Ishikawa (cell line): Measurements from ENCODE around the gene MAP3K19.

Source experiments
- CEBPB ChIP-seq: IDR thresholded peaks from 2 replicates; pipeline ENCODE4 v1.6.1; 2012
- CREB1 ChIP-seq: IDR thresholded peaks from 2 replicates; pipeline ENCODE4 v1.6.1; 2012; ENCODE audit warnings: low read depth
- EGR1 ChIP-seq: IDR thresholded peaks from 2 replicates; pipeline ENCODE4 v1.6.1; 2012
- EP300 ChIP-seq: IDR thresholded peaks from 2 replicates; pipeline ENCODE4 v1.6.1; 2012; ENCODE audit warnings: borderline replicate concordance
- FOXM1 ChIP-seq: IDR thresholded peaks from 2 replicates; pipeline ENCODE4 v1.6.1; 2012; ENCODE audit warnings: low read depth, borderline replicate concordance
- NFIC ChIP-seq: IDR thresholded peaks from 2 replicates; pipeline ENCODE4 v1.6.1; 2012
- RAD21 ChIP-seq: IDR thresholded peaks from 2 replicates; pipeline ENCODE4 v1.6.1; 2012; ENCODE audit warnings: low read depth
- TAF1 ChIP-seq: IDR thresholded peaks from 2 replicates; pipeline ENCODE4 v1.6.1; 2012; ENCODE audit warnings: low read depth, mild to moderate bottlenecking
- TCF12 ChIP-seq: IDR thresholded peaks from 2 replicates; pipeline ENCODE4 v1.6.1; 2012; ENCODE audit warnings: low read depth
- TEAD4 ChIP-seq: IDR thresholded peaks from 2 replicates; pipeline ENCODE4 v1.6.1; 2012
- USF1 ChIP-seq: IDR thresholded peaks from 2 replicates; pipeline ENCODE4 v1.6.1; 2012
- YY1 ChIP-seq: IDR thresholded peaks from 2 replicates; pipeline ENCODE4 v1.6.1; 2012; ENCODE audit warnings: low read depth
- ZBTB7A ChIP-seq: IDR thresholded peaks from 2 replicates; pipeline ENCODE4 v1.6.1; 2012; ENCODE audit warnings: low read depth
- TF ChIP-seq, protein P1 (sequence below): IDR thresholded peaks from 2 replicates; pipeline ENCODE4 v1.6.1; 2012; ENCODE audit warnings: low read depth, mild to moderate bottlenecking
- TF ChIP-seq, protein P2 (sequence below): IDR thresholded peaks from 2 replicates; pipeline ENCODE4 v1.6.1; 2012

MAP3K19 gene

GRCh38 chr2:134952608-134953007 lies 94.6 kb downstream of the MAP3K19 start:
- TF ChIP-seq, protein P1, sequence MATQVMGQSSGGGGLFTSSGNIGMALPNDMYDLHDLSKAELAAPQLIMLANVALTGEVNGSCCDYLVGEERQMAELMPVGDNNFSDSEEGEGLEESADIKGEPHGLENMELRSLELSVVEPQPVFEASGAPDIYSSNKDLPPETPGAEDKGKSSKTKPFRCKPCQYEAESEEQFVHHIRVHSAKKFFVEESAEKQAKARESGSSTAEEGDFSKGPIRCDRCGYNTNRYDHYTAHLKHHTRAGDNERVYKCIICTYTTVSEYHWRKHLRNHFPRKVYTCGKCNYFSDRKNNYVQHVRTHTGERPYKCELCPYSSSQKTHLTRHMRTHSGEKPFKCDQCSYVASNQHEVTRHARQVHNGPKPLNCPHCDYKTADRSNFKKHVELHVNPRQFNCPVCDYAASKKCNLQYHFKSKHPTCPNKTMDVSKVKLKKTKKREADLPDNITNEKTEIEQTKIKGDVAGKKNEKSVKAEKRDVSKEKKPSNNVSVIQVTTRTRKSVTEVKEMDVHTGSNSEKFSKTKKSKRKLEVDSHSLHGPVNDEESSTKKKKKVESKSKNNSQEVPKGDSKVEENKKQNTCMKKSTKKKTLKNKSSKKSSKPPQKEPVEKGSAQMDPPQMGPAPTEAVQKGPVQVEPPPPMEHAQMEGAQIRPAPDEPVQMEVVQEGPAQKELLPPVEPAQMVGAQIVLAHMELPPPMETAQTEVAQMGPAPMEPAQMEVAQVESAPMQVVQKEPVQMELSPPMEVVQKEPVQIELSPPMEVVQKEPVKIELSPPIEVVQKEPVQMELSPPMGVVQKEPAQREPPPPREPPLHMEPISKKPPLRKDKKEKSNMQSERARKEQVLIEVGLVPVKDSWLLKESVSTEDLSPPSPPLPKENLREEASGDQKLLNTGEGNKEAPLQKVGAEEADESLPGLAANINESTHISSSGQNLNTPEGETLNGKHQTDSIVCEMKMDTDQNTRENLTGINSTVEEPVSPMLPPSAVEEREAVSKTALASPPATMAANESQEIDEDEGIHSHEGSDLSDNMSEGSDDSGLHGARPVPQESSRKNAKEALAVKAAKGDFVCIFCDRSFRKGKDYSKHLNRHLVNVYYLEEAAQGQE = no peak
- TF ChIP-seq FOXM1 = no peak
- no peak for TF ChIP-seq TAF1
- TF ChIP-seq USF1 = no peak
- TF ChIP-seq EP300 = no peak
- TF ChIP-seq RAD21 = no peak
- no peak for TF ChIP-seq YY1

- TF ChIP-seq CREB1 (no peak), USF1 (no peak), TEAD4 (no peak), TAF1 (no peak), EP300 (no peak), EGR1 (no peak), CEBPB (no peak), NFIC (no peak), YY1 (no peak), RAD21 (no peak), FOXM1 (no peak), ZBTB7A (no peak), TCF12 (no peak)
- TF ChIP-seq, protein P1 = no peak
- TF ChIP-seq, protein P2, sequence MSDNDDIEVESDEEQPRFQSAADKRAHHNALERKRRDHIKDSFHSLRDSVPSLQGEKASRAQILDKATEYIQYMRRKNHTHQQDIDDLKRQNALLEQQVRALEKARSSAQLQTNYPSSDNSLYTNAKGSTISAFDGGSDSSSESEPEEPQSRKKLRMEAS = no peak
Measured at GRCh38 chr2:134950886-134951285, 96.4 kb downstream of the MAP3K19 start.

DNA sequence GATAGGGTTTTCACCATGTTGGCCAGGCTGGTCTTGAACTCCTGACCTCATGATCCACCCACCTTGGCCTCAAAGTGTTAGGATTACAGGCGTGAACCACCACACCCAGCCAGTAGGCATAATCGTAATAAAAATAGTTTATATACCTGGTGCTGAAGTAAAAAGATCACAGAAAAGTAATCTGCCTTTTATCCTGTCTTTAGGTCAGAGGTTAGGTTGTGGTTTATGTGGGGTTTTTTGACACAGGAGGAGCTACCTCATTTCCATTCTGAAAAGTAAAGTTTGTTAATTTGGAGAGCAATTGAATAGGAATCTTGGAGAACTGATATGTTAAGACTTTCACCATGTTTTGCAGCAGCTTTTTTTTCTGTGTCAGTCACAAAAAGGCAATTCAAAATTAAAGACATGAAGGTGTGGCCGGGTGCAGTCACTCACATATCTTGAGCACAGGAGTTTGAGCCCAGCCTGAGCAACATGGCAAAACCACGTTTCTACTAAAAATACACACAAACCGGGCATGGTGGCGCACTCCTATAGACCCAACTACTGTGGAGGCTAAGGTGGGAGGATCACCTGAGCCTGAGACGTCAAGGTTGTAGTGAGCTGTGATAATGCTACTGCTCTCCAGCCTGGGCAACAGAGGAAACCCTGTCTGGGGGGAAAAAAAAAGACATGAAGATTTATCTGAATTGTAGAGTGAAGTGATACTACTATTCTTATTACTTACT lies 97.1 kb downstream of the MAP3K19 start:
- TF ChIP-seq RAD21 (no peak), CREB1 (no peak), TEAD4 (no peak), YY1 (no peak), FOXM1 (no peak), NFIC (no peak), TCF12 (no peak), USF1 (no peak), EP300 (no peak), TAF1 (no peak), ZBTB7A (no peak), CEBPB (no peak), EGR1 (no peak)
- TF ChIP-seq, protein P2 = no peak
- TF ChIP-seq, protein P1 = no peak

- TF ChIP-seq EP300 (no peak), RAD21 (no peak), USF1 (no peak), FOXM1 (no peak), YY1 (no peak), TCF12 (no peak), EGR1 (no peak), NFIC (no peak), ZBTB7A (no peak), TEAD4 (no peak)
- TF ChIP-seq, protein P1 = no peak
- TF ChIP-seq, protein P2 = no peak
Measured at GRCh38 chr2:134946073-134946472, 101.2 kb downstream of the MAP3K19 start.
